D341Med (cell line): ENCODE results near the gene USF1.
"Not testable (repeated sequence)": the region's sequence is repeated elsewhere in the genome, so short reads cannot be mapped to it uniquely, and the experiment has no call there.

ENCODE experiments used
- DNase-seq: peaks from one replicate; pipeline ENCODE4 v3.0.0; 2012; ENCODE audit warnings: low spot score

Gene USF1

GRCh38 chr1:161047436-161048420, 2.0 kb upstream of the USF1 start:
- DNase-seq: peak; percentile 15

DNA sequence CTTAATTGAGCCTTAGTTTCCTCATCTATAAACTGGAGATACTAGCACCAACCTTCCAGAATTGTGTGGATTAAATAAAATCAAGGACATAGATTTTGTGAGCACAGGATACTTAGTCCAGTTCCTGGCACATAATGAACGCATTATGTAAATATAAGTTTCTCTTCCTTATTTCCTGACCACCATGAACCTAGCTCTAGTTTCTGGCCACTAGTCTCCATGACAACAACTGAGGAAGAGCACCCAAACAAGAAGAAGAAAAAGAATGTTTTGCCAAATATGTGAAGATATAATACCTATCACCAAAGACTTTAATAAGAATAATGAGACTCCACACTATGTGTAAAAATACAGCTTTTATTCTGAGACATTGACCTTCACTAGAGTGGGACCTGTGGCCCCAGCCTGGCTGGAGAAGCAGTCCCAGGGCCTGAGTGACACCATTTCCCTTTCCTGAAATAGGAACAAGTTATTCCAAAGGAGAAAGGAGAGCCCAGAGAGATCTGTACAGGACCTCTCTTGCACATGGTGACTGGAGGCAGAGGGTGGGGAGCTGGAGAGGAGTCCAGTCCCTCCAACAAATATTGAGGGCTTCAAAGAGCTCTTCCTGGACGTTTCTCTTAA, 940 bp upstream of the USF1 start:
- no peak for DNase-seq

- DNase-seq: peak; percentile 85
These were observed 655 bp downstream of the USF1 start for GRCh38 chr1:161044908-161045735.

- no peak for DNase-seq
These were observed 1.3 kb downstream of the USF1 start for GRCh38 chr1:161044535-161044907.

GRCh38 chr1:161039546-161039945, 6.2 kb downstream of the USF1 start:
- no peak for DNase-seq

GRCh38 chr1:161039154-161039545, 6.6 kb downstream of the USF1 start:
- DNase-seq: no peak

- DNase-seq: no peak
These were observed 7.1 kb downstream of the USF1 start, which contains the start of gene TSTD1 for GRCh38 chr1:161038523-161039153. TSS of gene TSTD1 (minus strand) at chr1:161038964. CDS start at chr1:161038889, 75 bp downstream.

DNA sequence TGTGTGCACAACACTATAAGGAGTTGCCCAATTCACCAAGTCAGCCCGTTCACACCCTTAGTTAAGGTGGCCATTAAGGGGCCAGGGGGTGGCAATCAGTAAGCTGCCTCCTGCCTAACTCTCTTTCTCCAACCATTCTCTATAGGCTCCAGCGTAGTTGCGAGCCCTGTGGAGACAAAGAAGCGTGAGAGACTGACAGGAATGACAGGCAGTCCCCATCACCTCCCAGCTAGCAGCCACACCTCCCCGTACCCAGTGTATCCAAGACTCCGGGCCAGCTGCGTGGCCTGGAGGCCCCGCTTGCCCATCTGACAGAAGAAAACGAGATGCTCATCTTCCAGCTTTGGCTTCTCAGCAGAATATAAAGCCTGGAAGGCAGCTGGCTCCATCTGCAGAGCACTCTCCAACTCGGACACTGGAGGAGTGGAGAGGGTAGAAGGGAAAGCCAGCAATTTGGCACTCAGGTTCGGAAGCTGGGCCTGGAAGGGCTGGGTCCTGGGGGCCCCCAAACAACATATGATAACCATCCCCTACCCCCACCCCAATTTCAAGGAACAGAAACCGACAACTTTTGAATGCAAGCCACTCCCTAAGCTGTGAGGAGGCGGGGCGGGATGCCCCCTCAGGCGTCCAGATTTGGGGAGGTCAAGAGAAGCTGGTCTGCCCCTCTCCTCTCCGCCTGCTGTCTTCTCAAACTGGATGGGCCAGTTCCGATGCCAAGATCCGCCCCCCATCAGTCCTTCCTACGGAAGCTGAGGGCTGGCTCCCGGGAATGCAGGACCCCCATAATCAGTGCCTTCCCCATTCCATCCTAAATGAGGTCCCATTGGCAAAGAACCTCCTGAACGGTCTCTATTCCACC, 7.9 kb downstream of the USF1 start:
- no peak for DNase-seq

DNA sequence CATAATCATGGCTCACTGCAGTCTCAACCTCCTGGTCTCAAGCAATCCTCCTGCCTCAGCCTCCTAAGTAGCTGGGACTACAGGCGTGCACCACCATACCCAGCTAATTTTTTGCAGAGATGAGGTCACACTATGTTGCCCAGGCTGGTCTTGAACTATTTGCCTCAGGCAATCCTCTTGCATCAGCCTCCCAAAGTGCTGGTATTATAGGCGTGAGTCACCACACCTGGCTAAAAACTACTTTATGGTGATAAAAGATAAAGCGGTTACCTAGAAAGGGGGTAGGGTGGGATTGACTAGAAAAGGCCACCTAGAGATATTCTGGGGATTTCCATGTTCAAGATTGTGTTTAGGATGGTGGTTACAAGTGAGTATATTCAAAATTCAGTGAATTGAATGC, 12.0 kb downstream of the USF1 start:
- no peak for DNase-seq

- no peak for DNase-seq
These were observed 13.4 kb downstream of the USF1 start for GRCh38 chr1:161032409-161032808.

- no peak for DNase-seq
These were observed 13.9 kb downstream of the USF1 start for GRCh38 chr1:161031874-161032273.

GRCh38 chr1:161029466-161029865, 16.3 kb downstream of the USF1 start:
- not testable (repeated sequence) for DNase-seq

GRCh38 chr1:161026954-161027353, 18.8 kb downstream of the USF1 start:
- not testable (repeated sequence) for DNase-seq

DNA sequence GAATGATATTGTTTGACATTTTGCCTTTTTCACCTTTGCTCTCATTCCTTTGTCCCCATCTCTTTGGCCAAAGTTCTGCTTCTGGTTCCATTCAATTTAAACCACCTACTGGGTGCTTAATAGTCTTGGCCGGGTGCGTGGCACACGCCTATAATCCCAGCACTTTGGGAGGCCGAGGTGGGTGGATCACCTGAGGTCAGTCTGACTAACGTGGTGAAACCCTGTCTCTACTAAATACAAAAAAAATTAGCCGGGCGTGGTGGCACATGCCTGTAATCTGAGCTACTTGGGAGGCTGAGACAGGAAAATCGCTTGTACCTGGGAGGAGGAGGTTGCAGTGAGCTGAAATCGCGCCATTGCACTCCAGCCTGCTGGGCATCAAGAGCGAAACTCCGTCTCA, 23.3 kb downstream of the USF1 start:
- DNase-seq: not testable (repeated sequence)

DNA sequence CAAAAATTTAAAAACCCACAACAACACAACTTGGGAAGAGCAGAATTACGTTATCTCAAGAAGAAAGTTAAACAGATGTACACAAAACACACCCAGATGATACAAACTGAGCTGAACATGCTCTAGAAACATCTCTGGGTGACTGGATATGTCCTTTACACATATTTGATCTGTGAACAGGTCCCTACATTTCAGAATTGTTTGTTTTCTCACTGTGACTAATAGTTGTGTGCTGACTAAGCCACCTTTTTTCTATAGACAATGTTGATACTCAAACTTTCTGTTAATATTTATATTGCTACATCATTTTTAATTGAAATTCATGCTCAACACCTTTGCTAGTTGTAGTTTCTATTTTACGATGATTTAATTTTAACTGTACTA, 23.8 kb downstream of the USF1 start:
- no peak for DNase-seq

DNA sequence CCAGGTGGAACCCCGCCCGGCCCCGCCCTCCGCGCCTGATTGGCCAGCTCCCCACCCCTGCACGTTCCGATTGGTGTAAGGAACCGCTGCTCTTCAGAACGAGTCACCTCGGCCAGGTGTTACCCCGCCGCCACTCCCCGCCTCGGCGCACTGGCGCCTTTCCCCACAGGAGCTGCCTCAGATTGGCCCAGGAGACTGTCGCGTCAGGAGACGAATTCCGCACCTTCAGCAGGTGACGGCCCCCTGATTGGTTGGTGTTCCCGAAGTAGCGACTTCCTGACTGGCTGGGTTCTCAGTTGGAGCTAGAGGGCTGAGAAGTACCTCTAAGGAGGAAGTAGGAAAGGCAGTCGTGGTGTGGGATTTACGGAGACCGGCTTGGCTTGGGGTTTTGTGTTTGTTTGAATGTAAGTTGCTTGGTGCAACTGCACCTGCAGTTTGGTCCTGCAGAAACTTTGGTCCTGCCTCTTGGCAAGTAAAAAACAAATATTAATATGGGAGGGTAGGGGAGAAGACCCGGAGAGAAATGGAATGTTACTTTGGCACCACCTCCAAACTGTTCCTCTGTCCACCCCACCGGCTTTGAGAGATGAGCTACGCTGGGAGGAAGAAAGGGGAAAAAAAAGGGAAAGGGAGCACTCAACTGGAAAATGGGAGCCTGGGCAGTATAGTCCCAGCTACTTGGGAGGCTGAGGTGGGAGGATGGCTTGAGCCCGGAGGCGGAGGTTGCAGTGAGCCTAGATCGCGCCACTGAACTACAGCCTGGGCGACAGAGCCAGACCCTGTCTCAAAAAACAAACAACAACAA, 24.4 kb downstream of the USF1 start:
- DNase-seq: peak; percentile 91

GRCh38 chr1:161020509-161021164, 25.1 kb downstream of the USF1 start, which contains the start of gene F11R:
TSS of gene F11R (minus strand) at chr1:161021152. CDS start at chr1:161021073, 79 bp downstream.
- DNase-seq: peak; percentile 58

DNA sequence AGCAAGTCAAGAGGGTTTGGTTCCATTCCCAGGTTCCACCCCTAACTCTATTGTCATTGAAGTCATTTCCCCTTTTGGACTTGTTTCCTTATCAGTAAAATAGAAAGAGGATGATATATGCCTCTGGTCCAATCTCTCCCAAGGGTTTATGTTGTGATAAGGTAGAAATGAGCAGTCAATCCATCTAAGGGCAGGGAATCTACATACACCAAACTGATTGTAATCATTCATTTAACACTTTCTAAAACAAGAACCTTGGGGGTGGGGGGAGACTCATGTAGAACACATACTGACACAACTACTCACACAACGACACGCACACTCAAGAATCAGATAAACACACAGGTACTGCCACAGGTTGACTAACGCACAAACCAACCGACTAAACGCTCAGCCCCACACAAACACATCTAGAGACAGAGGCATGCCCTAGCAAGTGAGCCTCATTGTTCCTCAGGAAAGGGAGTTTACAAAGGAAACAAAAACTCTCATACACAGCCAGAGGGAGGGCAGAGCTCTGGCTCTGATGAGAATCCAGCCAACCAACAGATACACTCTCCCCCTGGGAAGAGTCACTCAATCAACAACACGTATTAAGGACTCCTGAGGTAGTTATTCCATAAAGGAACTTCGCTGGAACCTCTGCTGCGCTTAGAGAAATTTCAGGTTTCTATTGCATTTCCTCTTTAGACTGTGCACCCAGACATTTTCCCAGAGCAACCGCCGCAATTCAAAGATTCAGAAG, 25.9 kb downstream of the USF1 start:
- DNase-seq: no peak
